Lower leg skin (tissue), 3 donors: ENCODE measurements around the gene CHIA.

Source experiments
- CTCF ChIP-seq, 3 donors: fragments of 450-650 bp; IDR thresholded peaks; one replicate each; pipeline ENCODE4 v1.5.1; 2016; ENCODE audit warnings: antibody characterized with exemption in 3 of 3, mild to moderate bottlenecking in 3 of 3, moderate library complexity in 2 of 3
- POLR2A ChIP-seq, 2 donors: fragments of 450-650 bp; IDR thresholded peaks; one replicate each; pipeline ENCODE4 v1.6.1; 2016 to 2017; ENCODE audit warnings: antibody characterized with exemption in 2 of 2, mild to moderate bottlenecking in 1 of 2, moderate library complexity in 1 of 2

- TF ChIP-seq CTCF (IDR thresholded peaks at IDR 0.05) (no peak), POLR2A (IDR thresholded peaks at IDR 0.05) (no peak)
Observed at GRCh38 chr1:111253876-111254275, 36.8 kb upstream of the CHIA start.
